ENCODE results near the gene POFUT1.
"Not testable (repeated sequence)": the region's sequence is repeated elsewhere in the genome, so short reads cannot be mapped to it uniquely, and the experiment has no call there.

Gene POFUT1

DNA sequence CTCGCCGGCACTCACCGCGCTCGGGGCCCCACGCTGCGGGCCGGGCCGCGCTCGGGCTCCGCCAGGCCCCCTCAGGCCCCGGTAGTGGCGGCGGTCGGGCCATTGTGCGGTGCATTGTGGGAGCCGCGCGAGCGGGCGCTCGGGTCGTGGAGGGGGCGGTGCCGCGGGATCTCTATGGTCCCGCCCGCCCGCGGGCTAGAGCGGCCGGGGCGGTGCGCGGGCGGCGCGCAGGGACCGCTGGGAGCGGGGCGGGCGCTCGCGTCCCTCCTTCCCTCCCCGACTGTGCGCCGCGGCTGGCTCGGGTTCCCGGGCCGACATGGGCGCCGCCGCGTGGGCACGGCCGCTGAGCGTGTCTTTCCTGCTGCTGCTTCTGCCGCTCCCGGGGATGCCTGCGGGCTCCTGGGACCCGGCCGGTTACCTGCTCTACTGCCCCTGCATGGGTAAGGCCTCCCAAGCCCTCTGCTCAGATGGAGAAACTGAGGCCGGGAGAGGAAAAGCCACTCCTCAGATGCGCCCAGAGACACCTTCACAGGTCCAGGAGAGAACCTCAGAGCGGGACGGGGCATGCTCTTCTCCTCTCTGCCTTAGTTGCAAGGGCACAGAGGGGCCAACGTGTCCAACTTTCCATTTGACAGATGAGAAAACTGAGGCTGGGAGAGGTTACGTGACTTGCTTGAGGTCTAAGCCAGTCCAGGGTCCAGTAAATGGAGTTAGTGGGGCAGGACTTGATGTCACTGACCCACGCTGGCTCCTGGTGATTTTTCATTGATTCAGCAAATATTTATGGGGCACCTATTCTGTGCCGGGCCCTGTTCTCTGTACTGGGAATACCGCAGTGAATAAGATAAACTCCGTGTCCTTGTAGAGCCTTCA lies at the start of gene POFUT1, which contains the start of gene PLAGL2:
Gene POFUT1, plus strand, starts transcription at position 255 of the 873 bp plus-strand sequence. Its CDS starts 62 bp downstream, at position 317.
Gene PLAGL2, minus strand, starts transcription at position 118 of the 873 bp plus-strand sequence. CDS start 5,565 bp downstream, outside the sequence.
- peak; percentile 43 for DNase-seq (ENCODE audit: low read depth, low spot score)

DNA sequence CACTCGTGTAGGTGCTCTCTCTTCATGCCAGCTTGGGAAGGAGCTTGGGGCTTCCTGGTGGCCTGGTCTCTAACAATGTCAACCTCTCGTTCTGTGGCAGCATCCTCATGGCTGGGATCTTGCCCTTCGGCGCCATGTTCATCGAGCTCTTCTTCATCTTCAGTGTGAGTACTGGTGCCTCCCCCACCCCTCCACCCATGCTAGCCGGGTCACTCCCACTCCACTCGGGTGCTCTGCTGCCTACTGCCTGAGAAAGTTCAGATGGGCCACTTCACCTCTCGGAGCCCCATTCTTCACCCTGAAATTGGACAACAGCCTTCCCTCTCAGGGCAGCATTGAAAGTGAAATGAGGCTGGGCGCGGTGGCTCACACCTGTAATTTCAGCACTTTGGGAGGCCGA lies 49.3 kb upstream of the POFUT1 start:
- DNase-seq (ENCODE audit: low read depth, low spot score), result no peak

DNA sequence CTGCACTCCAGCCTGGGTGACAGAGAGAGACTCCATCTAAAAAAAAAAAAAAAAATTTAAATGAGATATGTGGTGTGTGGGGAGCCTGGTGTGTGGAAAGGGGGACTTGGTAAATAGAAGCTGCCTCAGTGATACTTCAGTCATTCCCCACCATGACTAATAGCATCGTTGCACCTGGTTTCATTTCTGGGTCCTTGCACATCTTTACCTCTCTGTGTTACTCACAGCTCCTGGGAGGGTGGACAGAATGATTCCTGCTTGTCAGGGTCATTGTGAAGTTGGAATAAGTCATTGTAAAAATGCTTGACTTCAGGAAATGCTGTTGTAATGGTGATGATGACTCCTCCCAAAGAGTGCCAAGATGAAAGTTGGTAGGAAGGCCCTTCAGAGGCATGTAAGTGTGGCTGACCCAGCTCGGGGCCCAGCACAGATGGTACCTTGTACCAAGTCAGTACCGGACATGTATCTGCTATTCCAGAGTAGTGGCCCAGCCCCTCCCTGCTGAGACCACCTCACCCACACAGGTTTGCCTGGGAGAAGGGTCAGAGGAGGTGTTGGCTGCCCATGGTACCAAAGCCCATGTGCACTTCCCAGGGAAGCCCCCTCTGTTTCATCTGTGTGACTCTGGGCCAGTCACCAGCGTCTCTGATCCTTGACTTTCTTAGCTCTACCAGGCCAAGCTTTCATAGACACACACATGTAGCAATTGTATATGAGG lies 48.6 kb upstream of the POFUT1 start:
- DNase-seq (ENCODE audit: low read depth, low spot score), result no peak

DNA sequence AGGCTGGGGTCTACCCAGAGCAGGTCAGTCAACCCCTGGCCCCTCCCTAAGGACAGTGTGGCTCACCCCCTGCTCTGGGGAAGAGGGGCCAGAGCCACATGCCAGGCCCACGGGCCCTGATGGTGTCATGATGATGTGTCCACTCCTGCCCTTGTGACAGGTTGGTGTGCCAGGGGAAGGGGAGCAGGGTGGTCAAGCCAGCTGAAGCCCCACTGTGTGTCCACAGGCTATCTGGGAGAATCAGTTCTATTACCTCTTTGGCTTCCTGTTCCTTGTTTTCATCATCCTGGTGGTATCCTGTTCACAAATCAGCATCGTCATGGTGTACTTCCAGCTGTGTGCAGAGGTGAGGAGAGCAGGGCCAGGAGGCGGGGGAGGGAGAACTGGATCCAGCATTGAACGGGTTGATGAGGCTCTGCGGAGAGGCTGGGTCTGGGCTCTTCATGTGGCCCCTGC lies 47.9 kb upstream of the POFUT1 start:
- DNase-seq (ENCODE audit: low read depth, low spot score), result no peak

DNA sequence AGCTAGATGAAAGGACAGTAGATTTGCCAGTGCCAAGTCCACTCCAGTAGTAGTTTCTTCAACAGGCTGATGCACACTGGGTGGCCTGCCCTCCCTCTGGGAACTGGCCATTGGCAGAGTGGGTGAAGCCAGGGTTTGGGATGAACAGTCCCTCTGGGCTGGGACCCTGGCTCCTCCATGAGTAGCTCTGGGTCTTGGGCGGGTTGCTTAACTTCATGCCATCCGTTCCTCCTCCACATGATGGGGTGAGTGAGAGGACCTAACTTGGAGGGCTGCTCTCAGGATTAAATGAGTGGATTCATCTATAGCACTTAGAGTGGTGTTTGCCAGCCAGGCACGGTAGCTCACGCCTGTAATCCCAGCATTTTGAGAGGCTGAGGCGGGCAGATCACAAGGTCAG lies 47.3 kb upstream of the POFUT1 start:
- DNase-seq (ENCODE audit: low read depth, low spot score), result no peak

DNA sequence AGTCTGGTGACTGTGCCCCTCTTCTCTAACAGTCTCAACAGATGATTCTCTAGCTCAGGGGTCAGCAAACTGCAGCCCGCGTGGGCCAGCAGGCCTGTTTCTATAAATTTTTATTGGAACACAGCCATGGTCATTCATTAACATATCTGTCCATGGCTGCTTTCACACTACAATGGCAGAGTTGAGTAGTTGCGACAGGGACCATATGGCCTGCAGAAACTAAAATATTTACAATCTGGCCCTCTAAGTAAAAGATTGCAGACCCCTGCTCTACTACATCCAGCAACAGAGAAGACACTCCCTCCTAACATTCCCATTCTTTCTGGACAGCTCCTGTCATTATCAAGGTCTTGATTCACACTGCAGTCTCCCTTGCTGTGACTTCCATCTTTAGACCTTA lies 45.3 kb upstream of the POFUT1 start:
- no peak for DNase-seq (ENCODE audit: low read depth, low spot score)

DNA sequence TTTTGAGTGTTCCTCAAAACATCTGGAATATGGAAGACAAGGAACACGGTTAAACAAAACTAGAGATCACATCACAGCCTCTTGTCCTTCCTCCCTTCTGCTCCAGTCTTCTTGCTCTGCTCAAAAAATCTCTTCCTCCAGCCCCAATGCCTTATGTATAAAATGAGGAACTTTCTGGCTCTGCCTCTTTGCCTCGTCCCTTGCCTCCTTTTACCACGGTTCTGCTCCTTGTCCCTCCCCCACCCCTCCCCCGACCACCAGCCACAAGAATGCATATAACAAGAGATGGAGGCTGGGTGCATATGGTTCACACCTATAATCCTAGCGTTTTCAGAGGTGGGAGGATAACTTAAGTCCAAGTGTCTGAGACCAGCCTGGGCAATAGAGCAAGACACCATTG lies 43.7 kb upstream of the POFUT1 start:
- no peak for DNase-seq (ENCODE audit: low read depth, low spot score)

DNA sequence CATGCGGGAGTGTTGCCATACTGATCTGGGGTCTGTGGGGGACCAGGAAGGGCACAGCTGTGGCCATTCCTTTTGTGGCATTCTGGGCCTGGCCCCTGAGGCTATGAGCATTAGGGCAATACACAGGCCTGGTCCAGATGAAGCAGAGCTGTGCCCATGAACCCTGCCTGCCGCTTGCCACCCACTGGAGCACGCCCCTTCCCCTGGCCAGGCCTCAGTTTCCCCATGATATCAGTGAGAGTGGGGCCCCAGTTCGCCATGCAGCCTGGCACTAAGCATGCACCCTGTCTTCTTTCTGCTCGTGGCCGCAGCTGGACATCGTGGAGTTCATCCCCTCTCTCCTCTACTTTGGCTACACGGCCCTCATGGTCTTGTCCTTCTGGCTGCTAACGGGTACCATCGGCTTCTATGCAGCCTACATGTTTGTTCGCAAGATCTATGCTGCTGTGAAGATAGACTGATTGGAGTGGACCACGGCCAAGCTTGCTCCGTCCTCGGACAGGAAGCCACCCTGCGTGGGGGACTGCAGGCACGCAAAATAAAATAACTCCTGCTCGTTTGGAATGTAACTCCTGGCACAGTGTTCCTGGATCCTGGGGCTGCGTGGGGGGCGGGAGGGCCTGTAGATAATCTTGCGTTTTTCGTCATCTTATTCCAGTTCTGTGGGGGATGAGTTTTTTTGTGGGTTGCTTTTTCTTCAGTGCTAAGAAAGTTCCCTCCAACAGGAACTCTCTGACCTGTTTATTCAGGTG lies 42.5 kb upstream of the POFUT1 start:
- DNase-seq (ENCODE audit: low read depth, low spot score), result peak; percentile 31

DNA sequence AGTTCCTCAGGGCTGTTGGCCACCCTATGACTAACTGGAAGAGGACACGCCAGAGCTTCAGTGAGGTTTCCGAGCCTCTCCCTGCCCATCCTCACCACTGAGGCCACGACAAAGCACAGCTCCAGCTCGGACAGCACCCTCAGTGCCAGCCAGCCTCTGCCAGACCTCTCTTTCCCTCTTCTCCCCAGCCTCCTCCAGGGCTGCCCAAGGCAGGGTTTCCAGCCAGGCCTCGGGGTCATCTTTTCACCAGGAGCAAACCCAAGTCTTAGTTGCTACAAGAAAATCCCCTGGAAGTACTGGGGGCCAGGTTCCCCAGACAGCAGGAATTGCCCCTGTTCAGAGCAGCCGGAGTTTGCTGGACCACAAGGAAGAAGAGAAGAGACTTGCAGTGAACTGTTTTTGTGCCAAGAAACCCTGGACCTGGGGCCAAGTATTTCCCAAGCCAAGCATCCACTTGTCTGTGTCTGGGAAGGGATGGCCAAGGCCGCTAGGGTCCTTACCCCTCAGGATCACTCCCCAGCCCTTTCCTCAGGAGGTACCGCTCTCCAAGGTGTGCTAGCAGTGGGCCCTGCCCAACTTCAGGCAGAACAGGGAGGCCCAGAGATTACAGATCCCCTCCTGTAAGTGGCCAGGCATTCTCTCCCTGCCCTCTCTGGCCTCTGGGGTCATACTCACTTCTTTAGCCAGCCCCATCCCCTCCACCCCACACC lies 41.7 kb upstream of the POFUT1 start:
- no peak for DNase-seq (ENCODE audit: low read depth, low spot score)

DNA sequence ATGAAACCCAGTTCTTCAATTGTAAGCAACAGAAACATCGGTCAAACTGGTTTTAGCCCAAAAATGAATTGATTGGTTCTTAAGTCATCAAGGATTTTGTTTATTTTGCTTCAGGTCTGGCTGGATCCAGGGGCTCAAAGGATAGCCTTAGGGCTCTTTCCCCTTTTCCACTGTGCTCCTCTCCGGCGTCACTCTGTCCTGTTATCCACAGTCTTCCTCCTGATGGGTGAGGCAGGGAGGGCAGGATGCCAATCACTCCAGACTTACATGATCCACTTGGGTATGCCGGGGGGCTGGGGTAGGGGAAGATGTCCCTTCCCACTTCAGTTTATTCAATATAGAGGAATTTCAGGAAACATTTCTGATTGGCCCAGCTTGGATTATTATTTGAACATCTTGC lies 40.1 kb upstream of the POFUT1 start:
- DNase-seq (ENCODE audit: low read depth, low spot score), result no peak

DNA sequence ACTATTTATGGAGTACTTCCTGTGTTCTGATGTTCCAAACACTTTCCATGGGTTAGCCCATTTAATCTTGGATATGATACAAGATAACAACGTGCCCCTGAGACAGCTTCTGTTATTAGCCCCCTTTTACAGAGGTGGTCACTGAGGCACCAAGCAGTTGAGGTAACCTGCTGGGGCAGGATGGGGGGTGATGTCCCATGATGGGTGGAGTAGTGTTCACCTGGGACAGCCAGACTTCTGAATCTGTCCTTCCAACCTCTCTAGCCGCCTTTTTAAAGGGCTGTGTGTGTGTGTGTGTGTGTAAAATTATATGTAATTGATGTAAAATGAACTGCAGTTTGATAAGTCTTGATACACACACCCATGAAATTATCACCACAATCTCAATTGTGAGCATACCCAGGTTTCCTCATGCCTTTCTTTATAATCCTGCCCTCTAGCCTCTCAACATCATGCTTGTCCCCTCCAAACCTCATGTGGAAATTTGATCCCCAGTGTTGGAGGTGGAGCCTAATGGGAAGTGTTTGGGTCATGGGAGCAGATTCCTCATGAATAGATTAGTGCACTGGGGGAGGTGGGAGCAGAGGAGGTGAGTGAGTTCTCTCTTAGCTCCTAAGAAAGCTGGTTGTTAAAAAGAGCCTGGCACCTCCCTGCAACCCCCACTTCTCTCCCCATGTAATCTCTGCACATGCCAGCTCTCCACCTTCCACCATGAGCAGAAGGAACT lies 39.3 kb upstream of the POFUT1 start:
- DNase-seq (ENCODE audit: low read depth, low spot score), result no peak

DNA sequence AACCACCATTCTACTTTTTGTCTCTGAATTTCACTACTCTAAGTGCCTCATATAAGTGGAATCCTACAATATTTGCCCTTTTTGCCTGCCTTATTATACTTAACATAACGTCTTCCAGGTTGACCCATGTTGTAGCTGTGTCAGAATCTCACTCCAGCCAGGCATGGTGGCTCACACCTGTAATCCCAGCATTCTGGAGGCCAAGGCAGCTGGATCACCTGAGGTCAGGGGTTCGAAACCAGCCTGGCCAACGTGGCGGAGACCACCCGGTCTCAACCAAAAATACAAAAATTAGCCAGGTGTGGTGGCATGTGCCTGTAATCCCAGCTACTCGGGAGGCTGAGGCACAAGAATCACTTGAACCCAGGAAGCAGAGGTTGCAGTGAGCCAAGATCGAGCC lies 30.0 kb upstream of the POFUT1 start:
- DNase-seq (ENCODE audit: low read depth, low spot score), result not testable (repeated sequence)

DNA sequence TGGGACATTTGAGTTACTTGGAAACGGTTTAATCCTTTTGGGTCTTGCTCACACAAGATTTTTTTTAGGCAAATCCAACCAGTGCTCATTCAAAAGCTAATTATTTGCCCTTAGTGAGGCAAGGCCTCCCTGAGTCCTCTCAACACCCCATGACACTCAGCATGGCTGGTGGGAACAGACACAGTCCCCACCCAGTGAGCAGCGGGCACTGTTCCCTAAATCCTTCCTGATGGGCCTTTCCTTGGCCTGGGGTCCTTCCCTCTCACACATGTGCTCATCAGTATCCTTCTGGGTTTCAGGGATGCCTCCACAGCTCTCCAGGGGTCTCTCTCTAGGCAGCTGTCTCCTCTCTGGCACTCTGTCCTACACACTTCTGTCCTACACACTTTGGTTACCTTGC lies 28.2 kb upstream of the POFUT1 start:
- DNase-seq (ENCODE audit: low read depth, low spot score), result no peak

DNA sequence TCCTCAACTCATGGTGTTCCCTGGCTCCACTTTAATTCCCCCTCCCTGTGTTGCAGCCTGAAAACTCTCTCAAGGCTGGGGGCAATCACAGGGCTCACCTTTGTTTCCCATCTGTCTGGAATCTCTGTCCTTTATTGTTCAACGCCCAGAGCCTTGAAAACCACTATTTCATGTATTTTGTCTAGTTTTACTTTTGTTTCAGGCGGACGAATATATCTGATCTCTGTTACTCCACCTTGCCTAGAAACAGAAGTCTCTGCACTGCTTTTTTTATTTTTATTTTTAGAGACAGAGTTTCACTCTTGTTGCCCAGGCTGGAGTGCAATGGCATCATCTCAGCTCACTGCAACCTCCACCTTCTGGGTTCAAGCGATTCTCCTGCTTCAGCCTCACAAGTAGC lies 27.7 kb upstream of the POFUT1 start:
- no peak for DNase-seq (ENCODE audit: low read depth, low spot score)

DNA sequence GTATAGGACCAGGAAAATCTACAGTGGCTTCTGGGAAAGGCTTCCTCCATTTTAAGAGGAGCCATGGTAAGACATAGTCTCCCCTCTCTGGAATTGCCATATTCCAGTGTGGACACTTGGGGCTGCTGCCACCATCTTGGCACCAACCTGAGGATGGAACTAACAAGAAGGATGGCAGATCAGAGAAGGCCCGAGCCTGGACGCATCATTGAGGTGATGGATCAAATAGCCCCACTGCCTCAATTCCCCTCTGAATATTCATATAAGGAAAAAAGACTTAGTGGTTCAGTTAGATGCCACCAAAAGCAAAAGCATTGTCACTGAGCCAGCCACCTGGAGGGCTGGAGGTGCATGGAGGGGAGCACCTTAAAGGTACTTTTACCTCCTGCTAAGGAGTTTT lies 26.1 kb upstream of the POFUT1 start:
- no peak for DNase-seq (ENCODE audit: low read depth, low spot score)

DNA sequence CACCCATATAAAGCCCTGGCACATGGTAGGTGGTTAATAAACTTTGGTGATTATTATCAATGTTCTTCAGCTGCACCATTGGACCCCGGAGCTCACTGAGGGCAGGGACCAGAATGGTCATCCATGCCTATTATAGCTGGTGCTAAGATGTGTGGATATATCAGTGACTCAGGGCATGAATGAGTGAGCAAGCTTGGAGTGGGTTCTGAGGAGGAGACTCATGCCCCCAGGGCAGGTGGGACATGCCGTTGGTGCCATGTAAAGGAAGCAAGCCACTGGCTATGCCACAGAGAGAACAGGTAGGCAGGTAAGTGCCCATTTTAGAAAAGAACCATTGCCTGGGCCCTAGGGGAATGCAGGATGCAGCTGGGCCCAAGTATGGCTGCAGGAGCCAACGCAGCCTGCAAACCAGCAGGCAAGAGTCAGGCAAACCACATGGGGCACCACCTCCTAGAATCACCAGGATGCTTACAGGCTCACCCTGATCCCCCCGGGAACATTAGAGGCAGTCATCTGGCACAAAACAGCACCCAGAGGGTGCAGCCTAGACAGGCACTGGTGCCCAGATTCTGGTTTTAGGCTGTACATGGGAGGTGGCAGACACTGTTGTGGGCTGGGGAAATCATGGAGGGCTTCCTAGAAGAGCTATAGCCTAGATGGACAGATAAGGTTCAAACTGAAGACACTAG lies 23.6 kb upstream of the POFUT1 start:
- no peak for DNase-seq (ENCODE audit: low read depth, low spot score)

DNA sequence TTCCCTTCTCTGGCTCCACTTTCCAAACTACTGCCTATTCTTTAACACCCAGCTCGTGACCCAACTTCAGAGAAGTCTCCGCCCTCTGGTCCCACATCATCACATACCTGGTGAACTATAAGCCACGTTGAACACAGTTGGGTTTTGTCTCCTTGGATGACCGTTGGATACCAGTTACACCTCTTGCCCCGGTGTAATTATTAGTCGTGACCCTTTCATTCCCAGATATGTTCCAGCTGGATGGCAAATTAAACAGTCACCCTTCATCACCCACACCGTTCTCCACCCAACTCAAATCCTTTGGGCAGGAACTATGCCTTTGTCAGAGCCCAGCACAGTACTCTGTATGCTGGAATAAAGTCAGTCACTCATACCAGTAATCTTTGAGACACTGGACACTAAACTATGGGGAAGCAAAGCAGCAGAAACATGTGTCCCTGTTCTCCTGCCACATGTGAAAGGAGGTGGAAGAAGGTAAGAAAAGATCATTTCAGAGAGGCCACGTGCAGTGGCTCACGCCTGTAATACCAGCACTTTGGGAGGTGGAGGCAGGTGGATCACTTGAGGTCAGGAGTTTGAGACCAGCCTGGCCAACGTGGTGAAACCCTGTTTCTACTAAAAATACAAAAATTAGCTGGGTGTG lies 22.6 kb upstream of the POFUT1 start:
- DNase-seq (ENCODE audit: low read depth, low spot score), result no peak

DNA sequence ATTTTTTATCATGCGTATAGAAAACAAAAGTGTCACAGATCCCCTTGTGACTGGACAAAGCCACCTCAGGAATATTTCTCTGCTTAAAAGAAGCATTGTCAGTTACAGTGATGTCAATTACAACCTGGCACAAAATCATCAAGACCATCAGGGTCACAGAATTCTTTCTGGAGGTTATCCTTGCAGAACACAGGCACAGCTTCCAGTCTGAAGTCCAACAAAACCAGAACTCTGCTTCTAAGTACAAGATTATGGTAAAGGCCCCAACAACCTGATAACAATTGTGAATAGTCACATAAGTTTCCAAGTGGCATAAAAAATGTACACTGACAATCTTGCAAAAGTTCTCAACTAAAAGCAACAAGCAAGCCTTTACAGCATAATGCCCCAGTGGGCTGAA lies 21.2 kb upstream of the POFUT1 start:
- no peak for DNase-seq (ENCODE audit: low read depth, low spot score)

DNA sequence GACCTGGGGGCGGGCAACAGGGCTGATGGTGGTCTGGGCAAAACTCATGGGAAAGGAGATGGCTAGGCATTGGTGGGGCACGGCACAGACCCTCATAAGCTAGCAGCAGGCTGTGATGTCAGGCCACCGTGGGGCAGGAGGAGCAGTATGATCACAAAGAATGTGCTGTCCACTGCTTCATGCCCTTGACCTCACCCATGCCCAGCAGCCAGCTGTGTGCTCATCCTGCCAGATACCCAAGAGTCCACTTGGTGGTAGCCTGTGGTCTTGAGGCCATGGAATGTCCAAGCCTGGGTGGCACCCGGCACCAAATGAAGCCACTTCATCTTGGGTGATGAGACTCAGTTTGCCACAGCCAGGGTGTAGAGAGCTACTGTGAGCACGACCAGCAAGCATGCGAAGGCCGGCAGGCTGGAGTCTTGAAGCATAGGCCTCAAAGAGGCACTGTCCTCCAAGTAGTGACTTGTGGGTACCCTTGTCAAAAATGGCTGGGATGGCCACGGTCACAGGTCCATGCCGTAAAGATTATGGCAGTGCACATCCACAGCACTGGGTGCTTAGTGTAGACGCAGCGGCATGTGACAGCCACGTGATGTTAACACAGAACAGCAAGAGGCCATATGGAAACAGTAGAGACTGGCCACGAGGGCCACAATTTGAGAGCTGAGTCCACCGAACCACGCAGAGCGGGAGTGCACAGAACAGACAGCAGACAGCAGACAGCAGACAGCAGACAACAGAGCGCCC lies 19.1 kb upstream of the POFUT1 start:
- DNase-seq (ENCODE audit: low read depth, low spot score), result no peak
